CD4-positive, alpha-beta T cell treated with Interleukin-4 for 4 hours (primary cell): Measurements from ENCODE around the gene NFIA.

Experiments
- DNase-seq: peaks from one replicate; pipeline ENCODE4 v3.0.0-alpha.2; 2020

Gene NFIA

DNA sequence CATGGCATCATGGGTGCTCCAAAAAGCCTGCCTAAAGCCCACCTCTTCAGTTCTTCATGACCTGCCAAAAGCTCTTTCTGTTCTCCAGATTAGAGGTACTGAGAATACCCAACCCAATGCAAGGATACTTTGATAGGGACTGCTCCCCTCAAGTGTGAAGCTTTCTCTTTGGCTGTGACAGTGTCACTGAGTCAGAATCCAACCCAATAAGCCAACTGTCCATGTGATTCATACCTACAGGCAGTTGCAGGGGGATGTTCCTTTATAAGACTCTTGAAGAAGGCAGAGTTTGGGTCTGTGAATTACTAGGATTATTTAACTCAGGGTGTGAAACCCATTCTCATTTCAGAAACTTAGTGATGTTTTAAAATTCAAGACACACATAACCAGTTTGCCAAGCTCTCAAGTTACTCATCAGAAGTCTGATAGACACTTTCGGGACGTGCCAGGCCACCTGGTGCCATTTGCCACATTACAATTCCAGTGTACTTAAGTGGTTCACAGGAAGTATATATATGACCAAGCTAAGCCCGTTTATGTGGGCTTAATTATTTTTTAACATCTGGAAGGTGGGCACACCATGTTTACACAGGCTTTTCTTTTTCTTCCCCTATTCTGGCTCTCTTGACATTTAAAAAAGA, 265.8 kb downstream of the NFIA start:
- no peak for DNase-seq

DNA sequence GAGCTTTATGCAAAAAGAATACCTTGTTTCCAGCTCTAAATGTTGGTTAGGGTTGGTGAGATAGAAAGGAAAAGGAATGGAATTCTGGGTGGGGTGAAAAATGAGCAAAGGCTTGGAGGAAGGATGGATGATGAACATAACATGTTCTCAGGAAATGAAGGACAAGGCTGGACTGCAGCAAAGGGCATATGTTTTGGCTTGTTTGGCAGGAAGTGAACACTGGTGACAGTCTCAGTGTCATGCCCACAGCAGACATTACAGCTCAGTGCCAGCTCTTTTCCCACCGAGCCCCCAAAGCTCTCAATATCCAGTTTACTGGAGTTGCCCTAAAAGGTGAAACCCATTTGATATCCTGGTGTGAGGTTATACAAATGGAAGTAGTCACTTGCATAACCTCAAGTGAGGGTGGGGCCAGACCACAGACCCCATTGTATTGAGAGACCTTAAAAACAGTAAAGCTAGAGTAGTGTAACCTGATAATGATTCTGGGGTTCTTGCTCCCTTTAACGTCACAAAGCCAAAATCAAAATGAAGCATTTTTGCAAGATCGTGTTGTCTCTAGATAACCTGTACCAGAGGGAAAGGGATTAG, 270.6 kb downstream of the NFIA start:
- DNase-seq, result no peak

DNA sequence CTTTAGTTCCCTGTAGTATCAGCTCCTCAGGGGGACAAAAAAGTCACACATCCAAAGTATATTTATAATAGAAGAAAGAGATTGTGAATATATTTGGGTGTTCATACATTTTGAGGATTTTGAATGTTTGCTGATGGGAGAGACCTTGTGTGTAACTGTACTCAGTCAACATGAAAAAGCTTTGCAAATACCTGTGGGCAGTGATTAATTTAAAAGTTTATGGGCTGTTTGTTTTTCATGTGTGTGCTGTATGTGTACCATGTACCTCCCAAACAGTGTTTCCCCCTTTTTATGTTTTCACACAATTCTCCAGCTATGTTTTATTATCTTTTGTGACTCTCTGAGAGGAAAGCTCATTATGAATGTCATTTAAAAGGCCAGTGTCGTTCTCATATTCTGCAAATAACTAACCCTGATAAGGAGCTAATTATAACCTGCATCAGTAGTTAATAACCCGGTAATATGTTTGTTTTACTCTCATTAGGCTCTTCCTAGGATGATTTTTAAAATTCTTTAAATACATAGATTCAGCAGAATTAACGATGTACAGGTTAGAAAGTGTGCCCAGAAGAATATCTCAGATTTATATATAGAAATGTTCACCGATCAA, 271.5 kb downstream of the NFIA start:
- no peak for DNase-seq

GRCh38 chr1:61356016-61356415, 273.7 kb downstream of the NFIA start:
- no peak for DNase-seq

- DNase-seq, result no peak
These were observed 274.6 kb downstream of the NFIA start for GRCh38 chr1:61356995-61357394.

DNA sequence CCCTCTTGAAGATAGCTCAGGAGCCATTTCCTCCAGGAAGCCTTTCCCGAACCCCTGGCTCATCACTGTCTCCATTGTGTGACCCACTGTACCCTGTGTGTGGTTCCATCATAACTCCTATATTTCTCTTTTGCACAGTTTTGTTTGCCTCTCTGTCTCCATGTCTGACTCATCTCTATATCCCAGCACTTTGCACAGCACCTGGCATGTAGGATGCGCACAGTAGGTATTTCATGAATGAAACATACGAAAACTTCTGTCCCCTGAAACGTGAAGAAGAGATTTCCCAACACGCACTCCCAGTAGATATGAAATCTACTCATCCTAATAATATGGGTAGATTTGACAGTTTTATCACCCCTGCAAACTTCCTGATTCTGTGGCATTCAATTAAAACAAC, 275.2 kb downstream of the NFIA start:
- DNase-seq, result no peak

GRCh38 chr1:61358770-61359455, 276.6 kb downstream of the NFIA start:
- DNase-seq, result no peak

DNA sequence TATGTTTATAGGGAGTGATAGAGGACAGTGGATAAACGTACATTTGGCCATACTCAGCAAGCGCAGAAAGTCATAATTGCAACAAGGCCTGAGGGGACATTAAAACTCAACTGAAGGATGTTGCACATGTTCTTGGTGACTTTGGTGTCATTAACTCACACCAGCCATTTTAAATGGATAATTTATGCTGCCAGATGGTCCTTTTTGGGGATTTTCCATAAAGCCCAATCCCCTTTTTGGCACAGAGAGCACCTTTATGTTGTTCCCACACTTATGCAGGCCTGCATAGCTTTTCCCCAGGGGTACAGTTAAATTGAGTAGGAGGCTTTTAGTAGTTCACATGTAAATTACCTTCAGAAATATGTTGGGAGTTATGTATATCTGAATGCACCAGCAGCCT, 279.6 kb downstream of the NFIA start:
- no peak for DNase-seq

DNA sequence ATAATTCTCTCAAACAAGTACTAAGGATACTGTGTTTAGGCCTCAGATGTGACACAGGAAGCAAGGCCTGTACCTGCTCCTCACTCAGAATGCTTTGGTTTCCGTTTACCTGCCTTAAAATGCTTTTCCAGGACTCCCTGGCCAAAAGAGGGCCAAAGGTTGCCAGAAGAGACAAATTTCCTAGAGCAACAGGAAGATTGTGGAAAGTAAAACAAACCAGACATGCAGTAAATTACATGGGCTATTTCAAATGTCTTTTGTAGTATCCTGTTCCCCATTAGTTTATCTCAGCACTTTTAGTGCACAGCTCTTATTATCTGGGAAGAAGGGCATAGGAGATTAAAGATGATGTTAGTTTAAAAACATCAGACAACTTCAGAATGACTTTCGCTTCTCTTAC, 280.0 kb downstream of the NFIA start:
- DNase-seq, result no peak

DNA sequence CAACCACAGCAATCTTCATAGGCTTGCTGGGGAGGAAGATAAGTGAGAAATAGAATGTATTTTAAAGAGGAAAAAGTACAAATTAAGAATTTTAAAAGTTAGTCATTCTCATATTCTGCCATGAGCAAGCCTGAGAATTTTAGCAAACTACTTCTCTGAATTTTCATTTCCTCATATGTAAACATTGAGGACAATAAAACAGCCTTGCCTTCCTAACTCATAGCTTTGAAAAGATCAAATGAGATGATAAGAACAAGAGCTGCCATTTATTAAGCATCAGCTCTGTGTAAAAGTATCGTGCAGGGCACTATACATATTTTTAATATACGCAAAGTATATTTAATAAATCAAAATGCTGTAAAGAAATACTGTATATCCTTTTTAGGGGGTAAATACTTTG, 286.0 kb downstream of the NFIA start:
- no peak for DNase-seq

GRCh38 chr1:61368876-61369275, 286.5 kb downstream of the NFIA start:
- no peak for DNase-seq

DNA sequence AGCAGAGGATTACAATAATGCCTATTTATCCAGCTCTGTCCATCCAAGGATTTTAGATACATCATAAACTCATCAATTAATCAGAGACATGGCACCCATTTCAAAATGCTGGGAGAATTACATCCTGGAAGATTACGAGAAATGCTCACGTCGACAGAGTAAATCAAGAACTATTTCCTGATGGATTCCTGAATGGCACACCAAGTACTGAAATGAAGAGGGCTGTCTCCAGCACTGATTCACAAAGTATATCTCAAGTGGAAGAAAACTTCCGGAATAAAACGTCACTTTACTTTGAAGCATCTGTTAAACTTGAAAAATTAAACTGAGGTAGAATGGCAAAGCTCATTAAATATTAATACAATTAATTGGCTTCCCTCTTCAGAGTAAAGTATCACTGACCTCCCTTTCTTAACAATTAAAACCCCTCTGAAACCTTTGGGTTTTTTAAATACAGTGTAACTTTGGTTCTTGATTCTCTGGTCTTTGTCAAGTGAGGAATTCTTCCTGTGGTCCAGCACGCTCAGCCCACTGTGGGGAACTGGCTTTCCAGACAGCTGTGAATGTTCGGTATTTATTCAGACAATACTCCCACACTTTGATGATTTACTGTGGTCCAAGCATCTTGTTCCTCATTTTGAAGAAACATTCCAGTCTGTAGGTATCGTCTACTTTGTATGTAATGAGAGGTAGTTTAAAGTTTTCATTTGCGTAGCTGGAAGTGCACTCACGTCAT, 288.0 kb downstream of the NFIA start:
- no peak for DNase-seq

DNA sequence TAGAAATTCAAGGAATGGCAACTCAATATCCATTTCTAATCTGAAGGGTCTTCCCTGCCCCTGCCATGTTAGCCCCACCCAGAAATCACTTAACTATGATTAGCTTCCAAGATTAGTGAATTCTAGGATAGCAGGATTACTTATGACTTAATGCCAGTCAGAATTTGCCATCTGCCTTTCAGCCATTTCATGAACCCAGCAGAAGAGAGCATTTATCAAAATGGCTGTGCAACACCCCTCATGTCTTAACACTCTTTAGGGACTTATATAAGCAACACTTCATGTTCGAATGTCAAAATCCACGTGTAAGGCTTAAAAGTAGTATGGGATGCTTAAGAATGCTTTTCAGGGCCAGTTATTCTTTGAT, 288.5 kb downstream of the NFIA start:
- no peak for DNase-seq

DNA sequence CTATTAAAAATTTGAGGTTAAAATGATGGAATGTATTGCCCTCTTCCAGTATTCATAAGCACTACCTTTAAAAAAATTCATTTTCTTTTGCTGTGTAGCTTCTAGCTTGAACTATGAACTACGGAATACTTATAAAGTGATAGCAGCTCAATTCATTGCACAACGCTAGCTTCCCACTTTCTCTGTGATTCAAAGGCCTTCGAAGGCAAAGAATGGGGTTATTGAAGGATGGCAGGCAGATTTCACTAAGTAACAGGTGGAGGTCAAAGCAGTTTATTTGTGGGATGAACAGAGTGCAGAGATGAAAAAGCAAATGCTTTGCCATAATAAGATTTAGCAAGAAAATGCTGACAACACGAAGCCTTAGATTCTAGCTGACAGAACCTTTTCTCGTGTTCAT, 290.6 kb downstream of the NFIA start:
- no peak for DNase-seq

- no peak for DNase-seq
These were observed 291.8 kb downstream of the NFIA start for GRCh38 chr1:61374156-61374555.

DNA sequence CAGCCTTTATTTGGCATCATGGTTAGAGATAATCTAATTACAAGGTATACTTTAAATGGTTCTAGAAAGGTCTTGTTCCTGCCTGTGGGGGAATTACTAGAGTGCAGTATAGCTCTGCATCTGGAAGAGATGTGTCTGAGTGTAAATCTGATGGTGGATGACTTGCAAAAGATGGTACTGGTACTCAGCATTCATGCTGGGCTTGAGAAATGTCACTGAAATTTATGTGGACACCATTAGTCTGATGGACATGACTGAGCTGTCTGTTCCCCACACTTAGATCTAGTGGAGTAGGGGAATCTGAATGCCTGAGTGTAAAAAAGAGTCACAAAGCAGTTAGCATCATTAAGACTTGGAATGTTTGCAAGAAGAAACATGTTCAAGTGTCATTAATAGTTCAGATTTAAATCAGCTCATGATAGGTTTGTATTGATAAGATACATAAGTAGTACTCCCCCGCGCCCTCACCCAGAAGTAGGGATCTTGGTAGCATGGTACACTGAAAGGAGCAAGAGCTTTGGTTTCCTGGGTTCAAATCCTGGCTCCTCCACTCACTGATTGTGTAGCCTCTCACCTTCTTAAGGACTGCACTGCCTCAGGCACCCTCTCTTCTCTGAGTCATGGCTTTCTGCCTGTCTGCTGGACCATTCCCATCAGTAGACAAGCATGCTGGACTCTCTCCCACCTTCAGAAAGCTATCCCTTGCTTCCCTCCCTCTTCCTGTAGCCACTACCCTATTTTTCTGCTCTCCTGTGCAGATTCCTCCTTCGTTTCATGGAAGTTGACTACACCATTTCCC, 292.9 kb downstream of the NFIA start:
- no peak for DNase-seq

- no peak for DNase-seq
These were observed 293.8 kb downstream of the NFIA start for GRCh38 chr1:61376151-61376550.

DNA sequence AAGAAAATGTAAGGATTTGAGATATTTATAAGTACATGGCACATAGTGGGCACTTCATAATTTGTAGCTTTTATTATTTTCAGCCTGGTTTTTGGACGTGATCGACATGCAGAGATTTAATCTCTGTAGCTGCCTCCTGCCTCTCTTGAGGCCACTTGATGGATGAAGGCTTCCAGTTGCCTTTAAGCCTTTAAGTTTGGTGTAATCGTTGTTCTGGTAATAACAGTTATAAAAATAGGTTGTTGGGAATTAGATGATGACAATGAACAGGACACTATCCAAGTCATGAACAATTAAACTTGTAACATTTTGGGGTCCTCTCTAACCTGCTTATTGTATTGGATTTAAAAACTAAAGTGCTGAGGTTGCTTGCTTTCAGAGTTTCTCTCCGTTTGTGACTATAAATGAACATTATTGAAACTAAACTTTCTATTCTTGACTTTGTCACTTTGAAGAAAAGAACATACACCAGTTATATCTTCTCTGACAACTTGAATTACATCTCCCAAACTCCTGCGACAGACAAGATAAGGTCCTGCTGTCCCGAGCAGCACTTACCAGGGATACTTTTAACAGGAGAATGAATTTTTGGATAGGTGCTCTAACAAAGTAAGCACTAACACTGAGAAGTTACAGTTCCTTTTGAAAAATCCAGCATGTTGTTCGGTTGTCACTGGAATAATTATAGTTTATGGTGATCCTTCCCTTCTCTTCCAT, 295.0 kb downstream of the NFIA start:
- no peak for DNase-seq

GRCh38 chr1:61378494-61379180, 296.3 kb downstream of the NFIA start:
- DNase-seq, result no peak

- DNase-seq, result no peak
These were observed 297.3 kb downstream of the NFIA start for GRCh38 chr1:61379693-61380092.

- no peak for DNase-seq
These were observed 298.2 kb downstream of the NFIA start for GRCh38 chr1:61380561-61380960.
